CD4-positive, alpha-beta T cell treated with Interleukin-6 at 100 ng/mL for 8 hours (primary cell): ENCODE results near the gene C10orf95.
"Not testable (repeated sequence)": the region's sequence is repeated elsewhere in the genome, so short reads cannot be mapped to it uniquely, and the experiment has no call there.

Experiments used
- DNase-seq: peaks from one replicate; pipeline ENCODE4 v3.0.0-alpha.2; 2020; ENCODE audit warnings: mixed read lengths, low spot score

Gene C10orf95, protein sequence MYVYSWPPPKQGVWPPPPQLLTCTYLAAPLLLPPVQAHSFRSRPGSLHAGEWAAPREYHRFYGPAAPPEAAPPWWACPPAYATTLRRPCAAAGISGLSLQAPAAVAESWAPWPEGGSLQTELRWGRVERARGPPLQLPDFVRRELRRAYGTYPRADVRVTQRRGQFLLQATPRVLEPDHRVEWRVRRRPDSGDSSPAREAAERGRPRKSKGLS

DNA sequence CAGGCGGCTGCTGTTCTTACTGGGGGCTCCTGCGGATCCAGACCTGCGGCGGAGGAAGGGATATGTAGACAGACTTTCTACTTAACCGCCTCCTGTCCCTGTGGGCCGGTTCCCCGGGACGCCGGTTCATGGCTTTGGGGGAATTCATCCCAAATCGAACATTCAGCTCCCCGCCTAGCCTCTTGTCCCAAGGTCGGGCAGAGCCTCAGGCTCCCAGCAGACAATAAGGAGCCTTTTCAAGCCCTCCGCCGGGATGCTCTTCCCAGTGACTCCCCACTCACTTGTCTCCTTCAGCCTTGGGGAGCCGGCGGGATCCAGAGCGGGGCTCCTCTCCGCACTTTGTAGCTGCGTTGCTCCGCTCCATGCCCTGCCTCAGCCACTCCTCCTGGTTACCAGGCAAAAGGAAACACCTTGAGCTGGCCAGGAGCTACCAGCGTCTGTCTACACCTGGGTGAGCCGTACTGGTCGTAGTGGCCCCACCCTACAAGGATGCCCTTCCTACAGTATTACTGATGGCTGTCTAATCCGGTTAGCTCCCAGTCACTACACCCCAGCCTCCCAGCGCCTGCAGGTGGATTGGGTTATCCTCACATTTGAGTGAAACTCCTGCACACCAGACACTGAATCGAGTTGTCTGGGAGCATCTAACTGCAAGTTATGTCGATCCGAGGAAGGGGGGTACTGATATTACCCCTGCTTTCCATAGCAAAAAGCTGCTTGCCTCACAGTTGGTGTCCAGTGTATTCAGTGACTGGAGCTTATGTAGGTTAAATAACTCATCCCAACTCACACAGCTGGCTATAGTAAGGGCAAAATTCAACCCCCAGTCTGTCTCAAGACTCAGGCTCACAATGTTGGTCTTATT lies at the start of gene C10orf95:
TSS of gene C10orf95 (minus strand) at position 439 of the 865 bp plus-strand sequence. CDS start 450 bp downstream, outside the sequence.
- DNase-seq = no peak

DNA sequence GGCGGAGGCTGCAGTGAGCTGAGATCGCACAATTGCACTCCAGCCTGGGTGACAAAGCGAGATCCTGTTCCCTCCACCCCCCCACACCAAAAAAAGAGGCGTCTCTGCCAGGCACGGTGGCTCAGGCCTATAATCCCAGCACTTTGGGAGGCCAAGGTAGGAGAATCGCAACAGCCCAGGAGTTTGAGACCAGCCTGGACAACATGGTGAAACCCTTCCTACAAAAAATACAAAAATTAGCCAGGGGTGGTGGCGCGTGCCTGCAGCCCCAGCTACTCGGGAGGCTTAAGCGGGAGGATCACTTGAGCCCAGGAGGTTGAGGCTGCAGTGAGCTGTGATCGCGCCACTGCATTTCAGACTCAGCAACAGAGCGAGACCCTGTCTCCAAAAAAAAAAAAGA lies 49.3 kb upstream of the C10orf95 start:
- DNase-seq = not testable (repeated sequence)

DNA sequence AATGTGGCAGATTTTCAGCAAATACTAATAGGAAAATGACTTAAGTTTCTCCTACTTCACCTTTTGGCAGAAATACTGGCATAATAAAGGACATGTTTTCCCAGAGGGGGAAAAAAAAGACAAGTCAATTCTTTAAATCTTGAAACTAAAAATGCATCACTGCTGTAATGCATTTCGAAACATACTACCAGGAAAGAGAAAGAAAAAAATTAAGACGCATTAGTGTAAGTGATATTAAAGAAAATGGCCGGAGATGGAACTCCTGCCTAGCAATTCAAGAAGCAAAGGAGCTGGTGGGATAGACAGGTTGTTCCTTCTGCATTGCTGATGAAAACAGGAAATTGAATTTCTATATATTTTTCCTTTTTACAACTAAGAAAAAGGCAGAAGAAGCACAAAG lies 48.0 kb upstream of the C10orf95 start:
- no peak for DNase-seq

DNA sequence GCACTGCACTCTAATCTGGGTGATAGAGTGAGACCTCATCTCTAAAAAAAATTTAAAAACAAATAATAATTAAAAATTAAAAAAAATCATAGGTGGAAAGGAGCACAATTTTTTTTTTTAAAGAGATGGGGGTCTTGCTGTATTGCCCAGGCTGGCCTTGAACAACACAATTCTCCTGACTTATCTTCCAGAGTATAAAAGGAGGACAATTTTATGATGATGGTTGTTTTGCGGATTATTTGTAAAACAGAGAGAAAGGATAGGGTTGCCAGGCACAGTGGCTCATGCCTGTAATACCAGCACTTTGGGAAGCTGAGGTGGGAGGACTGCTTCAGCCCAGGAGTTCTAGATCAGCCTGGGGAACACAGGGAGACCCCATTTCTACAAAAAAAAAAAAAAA lies 46.2 kb upstream of the C10orf95 start:
- no peak for DNase-seq

DNA sequence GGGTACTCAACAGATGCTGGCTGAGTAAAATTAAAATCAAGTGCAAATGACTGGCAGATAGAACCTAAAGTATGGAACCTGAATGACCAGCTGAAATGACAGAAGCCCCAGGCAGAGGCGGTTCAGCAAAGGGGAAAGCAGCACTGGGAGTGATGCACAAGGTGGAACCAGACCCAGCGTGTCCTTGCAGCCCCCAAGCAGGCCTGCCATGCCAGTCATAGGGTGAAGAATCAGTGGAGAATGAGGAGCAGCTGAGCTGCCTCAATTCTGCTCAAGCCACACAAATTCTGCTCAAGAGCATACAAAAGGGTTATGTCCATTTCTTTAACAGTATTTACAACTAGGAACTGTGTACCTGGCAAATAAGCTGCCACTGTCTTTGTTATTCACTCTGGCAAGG lies 42.4 kb upstream of the C10orf95 start:
- DNase-seq = no peak

DNA sequence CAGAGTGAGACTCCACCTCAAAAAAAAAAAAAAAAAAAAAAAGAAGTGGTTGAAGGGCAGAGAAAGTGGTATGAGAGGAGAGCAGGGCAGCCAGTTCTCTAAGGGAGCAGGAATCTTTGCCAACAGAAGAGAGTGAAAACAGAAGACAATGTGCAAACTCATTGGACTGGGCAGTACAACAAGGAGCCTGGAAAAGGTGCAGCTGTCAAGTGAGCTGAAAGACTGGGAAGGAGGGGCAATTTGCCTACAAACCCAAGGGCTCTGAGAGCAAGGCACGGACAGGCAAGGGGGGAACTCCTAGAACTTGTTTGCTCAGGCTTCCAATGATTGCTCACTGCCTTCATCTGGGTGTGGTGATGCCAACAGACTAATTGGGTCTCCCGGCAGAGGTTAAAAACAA lies 41.6 kb upstream of the C10orf95 start:
- no peak for DNase-seq

DNA sequence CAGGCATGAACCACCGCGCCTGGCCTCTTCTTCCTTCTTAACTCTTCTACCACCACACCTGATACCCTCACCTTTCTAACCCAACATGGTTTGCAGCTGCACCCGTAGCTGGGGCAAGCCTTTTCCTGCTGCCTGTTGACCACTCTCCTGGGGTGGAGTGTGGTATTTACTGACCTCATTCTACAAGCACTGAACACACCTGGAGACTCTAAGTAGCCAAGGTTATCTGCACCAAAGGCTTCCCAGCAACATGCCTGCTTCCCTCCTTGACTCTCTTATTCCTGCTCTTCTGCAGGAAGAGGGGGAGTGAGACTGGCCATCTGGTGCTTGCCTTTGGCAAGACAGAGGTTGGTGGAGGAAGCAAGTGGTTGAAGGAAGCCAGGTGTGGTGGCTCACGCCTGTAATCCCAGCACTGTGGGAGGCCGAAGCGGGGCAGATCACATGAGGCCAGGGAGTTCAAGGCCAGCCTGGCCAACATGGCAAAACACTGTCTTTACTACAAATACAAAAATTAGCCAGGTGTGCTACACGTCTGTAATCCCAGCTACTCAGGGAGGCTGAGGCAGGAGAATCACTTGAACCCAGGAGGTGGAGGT lies 41.1 kb upstream of the C10orf95 start:
- DNase-seq = no peak

DNA sequence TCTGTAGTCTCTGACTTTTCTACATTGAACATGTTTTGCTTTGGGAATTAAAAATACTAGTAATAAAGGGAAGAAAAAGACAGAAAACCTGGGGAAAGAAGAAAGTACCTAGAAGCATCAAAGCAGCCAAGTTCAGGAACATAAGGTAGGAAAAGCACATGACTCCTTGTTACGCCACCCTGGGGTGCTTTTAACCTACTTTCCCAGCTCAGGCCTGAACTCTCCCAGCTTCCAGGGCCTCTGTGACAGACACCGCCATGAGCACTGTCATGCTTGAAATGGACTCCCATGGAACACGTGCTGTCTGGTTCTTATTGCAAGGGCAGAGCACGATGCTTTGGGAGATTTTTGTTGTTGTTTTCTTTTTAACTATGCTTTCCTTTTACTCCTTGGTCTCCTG lies 39.8 kb upstream of the C10orf95 start:
- no peak for DNase-seq

DNA sequence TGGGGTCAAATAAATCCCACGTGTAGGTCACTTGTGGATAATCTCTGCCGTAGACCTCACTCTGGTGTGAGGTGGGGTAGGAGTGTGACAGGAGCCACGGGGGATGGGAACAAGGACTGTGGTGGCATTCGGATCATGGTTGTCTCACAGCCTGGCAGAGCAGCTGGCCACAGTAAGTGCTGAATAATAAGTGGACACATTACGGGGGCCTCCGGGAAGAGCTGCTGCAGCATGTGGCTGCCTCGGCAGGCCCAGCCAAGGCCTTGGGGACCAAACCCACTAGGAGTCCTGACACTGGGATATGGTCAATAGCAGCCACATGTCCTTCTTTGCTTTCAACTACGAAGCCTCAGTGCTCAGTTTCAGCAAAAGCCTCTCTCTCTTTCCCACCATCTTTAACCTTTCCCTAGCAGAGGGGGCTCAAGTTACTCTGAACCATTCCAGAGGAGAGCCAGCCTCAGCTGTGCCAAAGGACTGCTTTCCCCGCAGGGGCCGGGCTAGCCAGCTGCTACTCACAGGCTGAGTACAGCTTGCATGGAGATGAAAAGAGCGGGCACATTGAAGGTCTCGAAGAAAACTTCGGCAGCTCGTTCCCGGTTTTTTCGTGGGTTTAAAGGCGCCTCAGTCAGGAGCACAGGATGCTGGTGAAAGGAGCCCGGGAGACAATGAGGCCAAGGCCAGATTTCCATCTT lies 33.9 kb upstream of the C10orf95 start:
- DNase-seq = no peak

DNA sequence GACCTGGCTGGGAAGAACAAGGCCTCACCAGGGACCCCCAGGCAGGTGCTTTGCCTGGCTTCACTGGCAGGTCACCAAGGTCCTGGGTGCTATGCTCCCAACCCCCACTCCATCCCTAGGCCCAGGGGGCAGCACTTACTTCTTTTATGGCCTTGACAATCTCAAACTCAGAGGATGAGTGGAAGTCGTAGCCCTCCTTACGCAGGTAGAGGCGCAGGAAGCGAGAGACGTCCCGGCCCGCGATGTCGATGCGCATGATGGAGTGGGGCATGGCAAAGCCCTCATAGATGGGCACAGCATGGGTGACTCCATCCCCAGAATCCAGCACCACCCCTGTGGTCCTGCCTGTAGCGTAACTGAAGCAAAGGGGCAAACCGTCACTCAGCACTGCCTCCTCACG lies 32.7 kb upstream of the C10orf95 start:
- no peak for DNase-seq

DNA sequence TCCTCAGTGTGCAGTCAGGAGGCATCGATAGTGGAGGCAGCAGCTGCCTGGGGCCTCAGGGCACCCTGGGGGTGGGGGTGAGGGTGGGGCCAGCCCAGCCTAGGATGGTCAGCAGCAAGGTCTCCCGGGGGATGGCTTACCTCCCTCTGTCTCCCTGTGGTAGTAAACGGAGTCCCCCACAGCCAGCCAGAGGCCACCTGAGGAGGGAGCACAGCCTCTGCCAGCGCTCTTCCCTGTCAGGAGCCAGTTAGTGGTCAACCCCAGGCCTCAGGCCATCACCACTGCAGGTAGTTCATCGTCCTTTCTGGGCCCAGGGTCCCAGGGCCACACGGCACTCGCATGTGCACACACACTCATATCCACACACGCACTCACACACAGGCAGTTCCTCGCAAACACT lies 29.1 kb upstream of the C10orf95 start:
- no peak for DNase-seq

DNA sequence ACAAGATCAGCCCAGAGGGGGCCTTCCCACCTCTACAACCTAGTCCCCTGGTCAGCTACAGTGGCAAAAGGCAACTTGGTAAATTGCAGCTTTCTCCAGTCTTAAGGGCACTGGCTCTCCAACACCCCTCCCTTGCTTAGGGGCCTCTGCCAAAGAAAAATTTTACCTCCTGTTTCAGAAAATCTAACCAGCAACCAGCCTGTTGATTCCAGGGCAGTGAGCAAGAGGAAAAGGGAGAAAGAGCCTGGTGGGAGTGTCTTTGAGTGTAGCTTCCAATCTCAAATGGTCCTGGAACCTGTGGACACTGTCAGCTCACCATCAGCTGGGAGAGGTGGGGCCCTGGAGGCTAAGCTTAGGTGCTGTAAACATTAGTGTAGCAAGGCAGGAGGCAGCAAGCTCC lies 28.3 kb upstream of the C10orf95 start:
- no peak for DNase-seq

DNA sequence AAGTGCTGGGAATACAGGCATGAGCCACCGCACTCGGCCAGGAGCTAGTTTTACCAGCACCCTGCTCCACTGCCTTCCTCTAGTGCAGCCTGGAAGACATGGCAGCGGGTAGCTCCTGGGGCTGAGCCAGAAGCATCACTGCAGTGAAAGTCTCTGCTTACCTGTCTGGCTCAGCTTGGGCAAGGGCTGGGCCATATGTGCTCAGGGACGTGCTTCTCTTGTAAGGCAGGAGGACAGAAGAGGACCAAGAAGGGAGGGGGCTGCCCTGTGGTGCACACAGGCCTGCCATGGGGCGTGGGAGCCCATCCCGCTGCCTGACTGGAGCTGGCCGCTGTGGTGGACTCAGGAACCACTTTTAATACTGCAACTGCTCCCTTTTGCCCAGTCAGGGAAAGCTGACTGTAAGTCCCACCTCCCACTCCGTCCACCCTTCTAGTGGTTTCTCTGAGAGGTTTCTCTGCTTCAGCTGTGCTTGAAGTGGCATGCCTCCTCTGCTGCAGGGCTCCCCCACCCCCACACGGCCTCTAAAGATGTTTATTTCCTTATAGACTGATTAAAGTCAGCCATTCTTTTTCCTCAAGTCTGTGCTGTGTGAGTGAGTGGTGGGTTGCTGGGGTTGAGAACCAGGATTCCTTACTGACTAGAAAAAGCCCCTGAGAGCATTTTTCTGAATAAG lies 25.3 kb upstream of the C10orf95 start:
- DNase-seq = no peak

DNA sequence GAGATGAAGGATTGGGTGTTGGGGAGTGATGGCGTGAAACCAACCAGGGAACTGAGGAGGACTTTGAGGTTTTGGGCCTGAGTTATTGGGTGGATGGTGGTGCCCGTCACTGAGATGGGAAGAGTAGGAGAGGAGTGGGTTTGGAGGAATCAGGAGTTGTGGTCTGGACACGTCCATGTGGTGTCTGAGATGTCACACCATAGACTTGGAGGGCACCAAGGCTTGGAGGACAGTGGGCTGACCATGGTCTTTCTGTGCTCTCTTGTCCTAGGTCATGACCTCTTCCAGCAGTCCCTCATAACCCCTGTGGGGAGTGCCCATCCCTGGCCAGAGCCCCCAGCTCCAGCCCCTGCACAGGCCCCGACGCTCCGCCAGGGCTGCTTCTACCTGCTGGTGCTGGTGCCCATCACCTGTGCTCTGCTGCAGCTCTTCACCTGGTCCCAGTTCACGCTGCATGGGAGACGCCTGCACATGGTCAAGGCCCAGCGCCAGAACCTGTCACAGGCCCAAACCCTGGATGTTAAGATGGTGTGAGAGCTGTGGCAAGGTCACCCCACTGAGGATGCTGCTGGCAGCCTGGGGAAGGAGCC lies 24.2 kb upstream of the C10orf95 start:
- DNase-seq = no peak

DNA sequence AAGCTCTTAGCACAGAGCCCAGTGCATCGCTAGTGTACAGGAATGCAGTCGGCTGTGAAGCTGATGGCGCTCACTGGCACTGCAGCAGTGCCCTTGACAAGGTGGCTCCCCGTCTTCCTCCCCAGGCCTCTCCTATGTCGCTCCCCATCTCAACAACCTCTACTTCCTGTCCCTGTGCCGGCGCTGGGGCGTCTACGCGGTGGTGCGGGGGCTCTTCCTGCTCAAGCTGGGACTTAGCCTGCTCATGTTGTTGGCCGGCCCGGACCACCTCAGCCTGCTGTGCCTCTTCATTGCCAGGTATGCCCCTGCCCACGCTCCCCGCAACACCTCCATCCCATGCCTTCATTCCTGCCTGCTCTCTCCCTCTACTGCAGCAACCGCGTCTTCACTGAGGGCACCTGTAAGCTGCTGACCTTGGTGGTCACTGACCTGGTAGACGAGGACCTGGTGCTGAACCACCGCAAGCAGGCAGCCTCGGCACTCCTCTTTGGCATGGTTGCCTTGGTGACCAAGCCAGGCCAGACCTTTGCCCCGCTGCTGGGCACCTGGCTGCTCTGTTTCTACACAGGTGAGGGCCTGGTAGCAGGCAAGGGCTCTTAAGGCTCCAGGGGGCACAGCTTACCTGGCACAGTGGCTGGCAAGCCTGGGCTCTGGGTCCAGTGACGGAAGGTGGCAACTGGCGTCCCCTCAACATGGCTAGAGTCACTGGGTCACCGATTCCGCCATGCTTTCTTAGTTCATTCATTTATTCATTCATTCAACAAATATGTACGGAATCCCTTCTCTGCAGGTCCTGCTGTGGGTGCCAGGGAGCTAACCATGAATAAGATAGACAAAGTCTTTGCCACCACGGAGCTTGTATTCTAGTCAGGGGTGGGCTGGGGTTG lies 22.3 kb upstream of the C10orf95 start:
- peak; percentile 32 for DNase-seq

DNA sequence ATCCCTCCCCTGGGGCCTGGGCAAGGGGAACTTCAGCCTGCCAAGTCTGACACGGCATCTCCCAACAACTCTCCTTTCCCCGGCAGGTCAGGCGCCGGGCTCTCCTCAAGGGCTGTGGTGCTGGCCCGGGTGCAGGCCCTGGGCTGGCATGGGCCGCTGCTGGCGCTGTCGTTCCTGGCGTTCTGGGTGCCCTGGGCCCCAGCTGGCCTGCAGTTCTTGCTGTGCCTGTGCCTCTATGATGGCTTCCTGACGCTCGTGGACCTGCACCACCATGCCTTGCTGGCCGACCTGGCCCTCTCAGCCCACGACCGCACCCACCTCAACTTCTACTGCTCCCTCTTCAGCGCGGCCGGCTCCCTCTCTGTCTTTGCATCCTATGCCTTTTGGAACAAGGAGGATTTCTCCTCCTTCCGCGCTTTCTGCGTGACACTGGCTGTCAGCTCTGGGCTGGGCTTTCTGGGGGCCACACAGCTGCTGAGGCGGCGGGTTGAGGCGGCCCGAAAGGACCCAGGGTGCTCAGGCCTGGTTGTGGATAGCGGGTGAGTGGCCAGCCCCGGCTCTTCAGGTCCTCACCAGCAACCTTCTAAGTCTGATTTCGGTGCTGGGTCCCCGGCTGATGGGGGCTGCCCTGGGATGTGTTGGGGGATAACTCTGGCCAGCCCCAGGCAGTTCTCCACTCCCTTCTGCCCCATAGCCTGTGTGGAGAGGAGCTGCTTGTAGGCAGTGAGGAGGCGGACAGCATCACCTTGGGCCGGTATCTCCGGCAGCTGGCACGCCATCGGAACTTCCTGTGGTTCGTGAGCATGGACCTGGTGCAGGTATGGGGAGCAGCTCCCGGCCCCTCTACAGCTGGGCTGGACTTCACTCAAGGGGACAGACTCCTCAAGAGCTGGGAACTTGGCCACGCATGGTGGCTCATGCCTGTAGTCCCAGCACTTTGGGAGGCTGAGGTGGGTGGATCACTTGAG lies 19.5 kb upstream of the C10orf95 start:
- no peak for DNase-seq

DNA sequence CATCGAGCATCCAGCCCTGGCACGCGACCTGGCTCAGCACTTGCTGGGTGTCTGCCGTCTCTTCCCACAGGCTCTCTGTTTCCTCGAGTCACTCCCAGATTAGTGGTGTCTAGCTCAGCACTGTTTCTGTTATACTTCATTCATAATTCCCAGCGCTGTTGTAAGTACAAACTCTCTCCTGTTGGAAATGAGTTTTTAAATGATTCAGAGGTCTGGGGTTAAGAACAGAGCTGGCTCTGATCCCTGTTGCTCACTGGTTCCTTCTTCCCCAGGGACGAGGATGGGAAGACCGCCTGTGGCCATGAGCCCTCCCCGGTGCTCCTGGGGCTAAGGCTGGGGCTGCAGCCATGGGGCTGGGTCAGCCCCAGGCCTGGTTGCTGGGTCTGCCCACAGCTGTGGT lies 17.3 kb upstream of the C10orf95 start:
- DNase-seq = no peak

DNA sequence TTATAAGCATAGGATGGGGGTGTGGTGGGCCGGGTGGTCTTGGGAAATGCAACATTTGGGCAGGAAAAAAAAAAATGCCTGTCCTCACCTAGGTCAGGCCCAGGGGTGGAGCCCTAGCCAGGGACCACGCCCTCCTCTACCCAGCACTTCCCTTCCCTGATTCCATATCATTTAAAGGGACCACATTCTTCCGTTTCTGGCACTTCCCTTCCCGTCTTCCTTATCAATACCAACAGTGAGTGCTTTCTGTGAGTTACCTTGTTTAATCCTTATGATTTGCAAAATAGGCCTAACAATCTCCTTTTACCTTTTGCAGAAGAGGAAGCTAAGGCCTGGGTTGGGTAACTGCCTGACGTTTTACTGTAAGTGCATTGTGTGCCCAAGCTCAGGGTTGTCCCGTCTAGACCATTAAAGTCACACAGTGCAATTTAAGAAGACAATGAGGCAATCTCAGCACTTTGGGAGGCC lies 16.7 kb upstream of the C10orf95 start:
- no peak for DNase-seq

DNA sequence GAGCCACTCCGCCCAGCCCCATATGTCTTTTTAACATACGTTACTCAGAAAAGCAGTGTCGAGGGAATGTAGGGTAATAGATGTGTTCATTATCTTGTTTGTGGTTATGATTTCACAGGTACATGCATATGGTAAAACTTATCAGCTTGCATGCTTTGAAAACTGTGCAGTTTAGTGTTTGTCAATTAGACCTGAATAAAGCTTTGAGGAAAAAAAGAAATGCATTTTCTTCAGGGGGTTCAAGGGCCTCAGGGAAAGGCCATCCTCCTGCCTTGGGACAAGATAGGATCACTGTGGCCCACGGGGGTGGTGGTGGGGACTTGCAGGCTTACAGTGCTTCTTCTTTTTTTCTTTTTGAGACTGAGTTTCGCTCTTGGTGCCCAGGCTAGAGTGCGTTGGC lies 16.0 kb upstream of the C10orf95 start:
- no peak for DNase-seq
